Lung (tissue), 12 donors: ENCODE data around the gene MACROD1. TPM values are rescaled to one million over a fixed set of nuclear protein-coding genes. Genes with fewer than 3 reads are reported as not detected.

Experiments used
- ATAC-seq: fragments of 200-7000 bp; cut with Tn5 transposase; one replicate; pipeline ENCODE4 v1.9.1; 2020; ENCODE audit warnings: moderate number of reproducible peaks; ENCODE audit not compliant: insufficient read depth, low FRiP score
- DNase-seq, 3 donors: peaks; one replicate each; pipeline ENCODE4 v3.0.0-alpha.2; 2013 to 2017
- H3K27ac ChIP-seq, 2 donors: one replicate each; pipeline ENCODE4 v1.5.1; 2013; ENCODE audit warnings: mild to moderate bottlenecking in 2 of 2, moderate library complexity in 2 of 2, control low read depth in 1 of 2, inconsistent platforms in 1 of 2, low read depth in 1 of 2, low read length in 1 of 2
- H3K27me3 ChIP-seq, 3 donors: one replicate each; pipeline ENCODE4 v1.5.1; 2013; ENCODE audit warnings: low read length in 2 of 3; ENCODE audit not compliant: control insufficient read depth in 3 of 3, insufficient read depth in 3 of 3
- H3K36me3 ChIP-seq, 4 donors: one replicate each; pipeline ENCODE4 v1.5.1; 2013; ENCODE audit warnings: low read length in 4 of 4, mild to moderate bottlenecking in 1 of 4, moderate library complexity in 1 of 4; ENCODE audit not compliant: control insufficient read depth in 4 of 4, insufficient read depth in 4 of 4
- H3K4me1 ChIP-seq, 5 donors: one replicate each; pipeline ENCODE4 v1.5.1; 2013; ENCODE audit warnings: low read length in 5 of 5, mild to moderate bottlenecking in 2 of 5, moderate library complexity in 1 of 5; ENCODE audit not compliant: control insufficient read depth in 5 of 5, insufficient read depth in 5 of 5
- H3K4me3 ChIP-seq: one replicate; pipeline ENCODE4 v1.5.1; 2013; ENCODE audit warnings: mild to moderate bottlenecking, control low read depth, moderate library complexity
- H3K9ac ChIP-seq, 2 donors: one replicate each; pipeline ENCODE4 v1.5.1; 2013; ENCODE audit warnings: low read length in 2 of 2, control low read depth in 1 of 2; ENCODE audit not compliant: insufficient read depth in 1 of 2
- H3K9me3 ChIP-seq, 4 donors: one replicate each; pipeline ENCODE4 v1.5.1; 2013; ENCODE audit warnings: low read length in 3 of 4, mild to moderate bottlenecking in 1 of 4, moderate library complexity in 1 of 4; ENCODE audit not compliant: control insufficient read depth in 4 of 4, insufficient read depth in 3 of 4
- WGBS, 2 donors: extraction: QIAGEN DNeasy Blood & Tissue Kit; methylation state at CpG; one replicate each; pipeline ENCODE4 v1.1.7; 2013; 5-methylcytosine and 5-hydroxymethylcytosine counted together
- polyA plus RNA-seq, 2 donors: library from polyadenylated mRNA; stranded (reverse); fragments of 200-250 nt; gene quantifications; one replicate each; pipeline ENCODE4 v1.2.1, GENCODE V29; 2013
- total RNA-seq, 2 donors: library from RNA; depleted of rRNA in 1 of 2; stranded (reverse); fragments of >200 nt in 1 of 2; gene quantifications; one replicate each; pipeline ENCODE4 v1.2.1, GENCODE V29; 2014 to 2021
- TF ChIP-seq, protein P1 (sequence below): IDR thresholded peaks from 2 replicates; pipeline ENCODE4 v1.5.1; 2012; ENCODE audit warnings: mild to moderate bottlenecking; ENCODE audit errors: control extremely low read depth, extremely low read depth
- donor health status: control.
- donor health status: control.
- donor health status: Bipolar disorder and iron deficiency.
- donor health status: healthy.
- donor health status: DM: yes; HTN: yes; CAD: no.

The MACROD1 gene
- total and polyA plus RNA-seq, 4 donors = 9.9 to 70.0 (median 19.0) TPM

- no peak for DNase-seq
- WGBS, 2 donors = 79 to 83% methylated on average over 12 of the region's 12 CpGs
- H3K4me3 ChIP-seq = no peak overlapping the region
- no peaks in the 10 kb centered on the region for H3K9me3 ChIP-seq
- H3K9ac ChIP-seq = no peak overlapping the region
- no peak overlapping the region for H3K27ac ChIP-seq
- no peak for ATAC-seq
- H3K27me3 ChIP-seq = no peaks in the 10 kb centered on the region
- TF ChIP-seq, protein P1, sequence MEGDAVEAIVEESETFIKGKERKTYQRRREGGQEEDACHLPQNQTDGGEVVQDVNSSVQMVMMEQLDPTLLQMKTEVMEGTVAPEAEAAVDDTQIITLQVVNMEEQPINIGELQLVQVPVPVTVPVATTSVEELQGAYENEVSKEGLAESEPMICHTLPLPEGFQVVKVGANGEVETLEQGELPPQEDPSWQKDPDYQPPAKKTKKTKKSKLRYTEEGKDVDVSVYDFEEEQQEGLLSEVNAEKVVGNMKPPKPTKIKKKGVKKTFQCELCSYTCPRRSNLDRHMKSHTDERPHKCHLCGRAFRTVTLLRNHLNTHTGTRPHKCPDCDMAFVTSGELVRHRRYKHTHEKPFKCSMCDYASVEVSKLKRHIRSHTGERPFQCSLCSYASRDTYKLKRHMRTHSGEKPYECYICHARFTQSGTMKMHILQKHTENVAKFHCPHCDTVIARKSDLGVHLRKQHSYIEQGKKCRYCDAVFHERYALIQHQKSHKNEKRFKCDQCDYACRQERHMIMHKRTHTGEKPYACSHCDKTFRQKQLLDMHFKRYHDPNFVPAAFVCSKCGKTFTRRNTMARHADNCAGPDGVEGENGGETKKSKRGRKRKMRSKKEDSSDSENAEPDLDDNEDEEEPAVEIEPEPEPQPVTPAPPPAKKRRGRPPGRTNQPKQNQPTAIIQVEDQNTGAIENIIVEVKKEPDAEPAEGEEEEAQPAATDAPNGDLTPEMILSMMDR = no peak
- peaks cover 0 to 26% (median 0%) of the 10 kb centered on the region in 5 donors for H3K4me1 ChIP-seq
- H3K36me3 ChIP-seq = no peaks in the 10 kb centered on the region
Observed at GRCh38 chr11:64070314-64070681, 95.6 kb downstream of the MACROD1 start.

- H3K36me3 ChIP-seq = no peaks in the 10 kb centered on the region
- no peak overlapping the region for H3K9ac ChIP-seq
- H3K9me3 ChIP-seq = no peaks in the 10 kb centered on the region
- 84 to 85% methylated on average over 23 of the region's 23 CpGs for WGBS, 2 donors
- H3K27me3 ChIP-seq = no peaks in the 10 kb centered on the region
- no peak overlapping the region for H3K4me3 ChIP-seq
- DNase-seq (no peak), ATAC-seq (no peak)
- H3K4me1 ChIP-seq = peaks cover 0 to 26% (median 0%) of the 10 kb centered on the region in 5 donors
- no peak overlapping the region for H3K27ac ChIP-seq
- TF ChIP-seq, protein P1 = no peak
Observed at GRCh38 chr11:64069401-64070313, 96.3 kb downstream of the MACROD1 start.

GRCh38 chr11:64068705-64069400 lies 97.1 kb downstream of the MACROD1 start:
- 87 to 94% methylated on average over 20 of the region's 20 CpGs for WGBS, 2 donors
- H3K9ac ChIP-seq = no peak overlapping the region
- no peaks in the 10 kb centered on the region for H3K9me3 ChIP-seq
- H3K27ac ChIP-seq = no peak overlapping the region
- H3K4me3 ChIP-seq = no peak overlapping the region
- H3K27me3 ChIP-seq = no peaks in the 10 kb centered on the region
- DNase-seq (no peak), ATAC-seq (no peak)
- no peaks in the 10 kb centered on the region for H3K36me3 ChIP-seq
- TF ChIP-seq, protein P1 = no peak
- H3K4me1 ChIP-seq = peaks cover 0 to 26% (median 0%) of the 10 kb centered on the region in 5 donors
